HG03571 (cell line): ENCODE measurements around the gene PRIMA1.

Experiments used
- ATAC-seq: cut with Tn5 transposase; IDR thresholded peaks from one replicate; pipeline ENCODE4 v1.9.1; 2021; ENCODE audit not compliant: unreplicated experiment

The PRIMA1 gene

DNA sequence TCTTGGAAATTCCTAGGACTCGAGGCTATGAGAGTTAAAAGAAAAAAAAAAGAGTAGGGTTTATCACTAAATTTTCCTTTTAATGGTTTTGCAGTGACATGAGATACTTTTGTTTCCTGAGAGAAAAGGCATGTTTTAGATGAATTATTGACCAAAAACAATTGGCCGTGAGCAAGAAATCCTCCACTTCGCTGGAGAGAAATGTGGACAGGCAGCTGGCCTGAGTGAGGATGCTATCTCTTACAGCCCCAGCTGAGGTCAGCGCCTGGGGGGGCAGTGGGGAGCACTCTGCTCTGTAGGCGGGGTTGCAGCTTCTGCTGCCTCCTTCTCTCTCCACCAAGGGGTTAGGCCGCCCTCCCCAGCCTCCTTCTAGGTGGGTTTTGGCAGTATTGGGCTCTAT is 54.7 kb downstream of the PRIMA1 start:
- ATAC-seq = no peak

GRCh38 chr14:93733231-93733630 is 55.1 kb downstream of the PRIMA1 start:
- no peak for ATAC-seq

- no peak for ATAC-seq
Observed at GRCh38 chr14:93732524-93732923, 55.8 kb downstream of the PRIMA1 start.

GRCh38 chr14:93731753-93732152 is 56.5 kb downstream of the PRIMA1 start:
- ATAC-seq = no peak

- no peak for ATAC-seq
Observed at GRCh38 chr14:93729993-93730392, 58.3 kb downstream of the PRIMA1 start.

- ATAC-seq = no peak
Observed at GRCh38 chr14:93728651-93729016, 59.7 kb downstream of the PRIMA1 start.

GRCh38 chr14:93727917-93728650 is 60.2 kb downstream of the PRIMA1 start:
- no peak for ATAC-seq

GRCh38 chr14:93727039-93727740 is 61.1 kb downstream of the PRIMA1 start:
- ATAC-seq = no peak

GRCh38 chr14:93725993-93726392 is 62.3 kb downstream of the PRIMA1 start:
- ATAC-seq = no peak

DNA sequence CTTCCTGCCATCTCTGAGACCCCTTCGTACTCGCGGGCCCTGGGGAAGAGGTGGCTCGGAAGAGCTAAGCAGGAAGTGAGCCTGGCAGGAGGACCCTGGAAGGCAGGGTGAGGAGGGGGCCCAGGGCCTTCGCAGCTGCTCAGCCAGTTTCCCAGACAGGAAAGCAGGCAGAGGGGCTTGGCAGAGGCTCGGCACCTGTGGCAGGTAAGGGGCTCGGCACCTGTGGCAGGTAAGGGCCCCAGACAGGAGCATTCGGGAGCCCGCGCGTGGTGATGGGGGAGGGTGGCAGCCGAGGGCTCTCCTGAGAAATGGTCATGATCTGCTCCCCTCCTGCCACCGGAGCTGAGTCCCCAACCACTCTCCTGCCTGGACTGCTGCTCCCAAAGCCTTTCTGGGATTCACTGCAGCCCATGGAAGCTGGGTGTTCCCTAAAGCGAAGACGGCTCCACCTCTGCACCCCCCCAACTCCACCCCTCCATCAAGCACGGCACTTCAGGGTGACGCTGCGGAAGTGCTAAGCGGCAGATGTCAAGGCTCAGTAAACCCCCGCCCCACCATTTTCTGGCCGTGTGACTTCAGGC is 63.2 kb downstream of the PRIMA1 start:
- no peak for ATAC-seq

GRCh38 chr14:93723001-93723400 is 65.3 kb downstream of the PRIMA1 start:
- ATAC-seq = no peak

DNA sequence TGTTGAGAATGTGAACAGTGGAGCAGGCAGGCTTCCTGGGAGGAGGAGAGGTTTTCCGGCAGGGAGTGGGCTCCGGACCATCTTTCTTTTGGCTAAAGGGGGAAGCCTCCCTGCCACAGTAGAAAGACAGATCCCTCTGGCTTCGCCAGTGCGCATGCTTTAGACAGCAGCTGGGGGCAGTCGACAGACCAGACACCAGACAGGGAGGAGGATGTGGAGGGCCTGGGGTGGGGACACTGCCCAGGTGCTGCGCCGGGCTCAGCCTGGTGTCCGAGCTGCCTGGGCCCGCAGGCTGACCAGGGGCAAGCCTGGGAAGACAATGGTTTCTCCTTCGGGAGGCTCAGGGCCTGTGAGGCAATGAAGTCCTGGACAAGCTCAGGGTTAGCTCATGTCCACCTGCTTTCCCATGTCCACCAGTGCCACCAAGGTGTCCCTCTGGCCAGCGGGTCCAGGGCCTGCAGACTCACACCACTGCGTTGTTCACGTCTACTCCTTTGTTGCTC is 67.3 kb downstream of the PRIMA1 start:
- ATAC-seq = no peak

- ATAC-seq = no peak
Observed at GRCh38 chr14:93720076-93720815, 68.0 kb downstream of the PRIMA1 start.

GRCh38 chr14:93719256-93719655 is 69.0 kb downstream of the PRIMA1 start:
- no peak for ATAC-seq

GRCh38 chr14:93717668-93718320 is 70.5 kb downstream of the PRIMA1 start:
- ATAC-seq = no peak

- ATAC-seq = no peak
Observed at GRCh38 chr14:93716746-93717667, 71.3 kb downstream of the PRIMA1 start.

DNA sequence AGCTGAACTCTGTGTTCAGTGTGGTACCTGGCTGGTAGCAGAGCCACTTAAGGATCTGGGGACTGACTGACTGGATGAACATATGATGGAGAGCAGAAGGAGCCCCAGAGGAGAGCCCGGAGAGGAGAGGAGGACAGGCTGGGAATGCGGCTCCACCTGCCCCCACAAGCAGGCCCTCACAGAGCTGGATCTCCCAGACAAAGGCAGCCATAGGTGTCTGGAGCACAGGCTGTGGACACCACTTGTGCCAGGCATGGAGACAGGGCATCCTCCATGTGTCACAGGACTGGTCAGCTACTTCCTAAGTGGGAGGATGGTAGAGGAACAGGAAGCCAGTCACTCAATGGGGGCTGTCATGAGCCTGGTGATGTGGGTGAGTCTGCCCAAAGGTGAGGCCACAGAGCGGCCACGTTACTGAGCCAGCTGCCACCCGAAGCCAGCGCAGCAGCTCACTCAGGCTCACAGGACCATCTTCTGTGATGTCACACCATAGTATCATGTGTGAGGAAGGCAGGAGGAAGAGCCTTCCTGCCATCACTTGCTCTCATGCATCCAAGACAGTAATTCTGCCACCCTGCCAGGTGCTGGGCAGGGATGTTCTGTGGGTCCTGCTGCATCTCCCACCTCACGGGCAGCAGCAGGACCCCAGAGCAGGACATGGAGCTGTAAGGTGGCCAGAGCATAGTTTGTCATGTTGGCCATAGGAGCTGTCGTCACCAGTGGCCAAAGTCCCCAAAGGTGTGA is 72.1 kb downstream of the PRIMA1 start:
- no peak for ATAC-seq

GRCh38 chr14:93715279-93715927 is 72.9 kb downstream of the PRIMA1 start:
- no peak for ATAC-seq

DNA sequence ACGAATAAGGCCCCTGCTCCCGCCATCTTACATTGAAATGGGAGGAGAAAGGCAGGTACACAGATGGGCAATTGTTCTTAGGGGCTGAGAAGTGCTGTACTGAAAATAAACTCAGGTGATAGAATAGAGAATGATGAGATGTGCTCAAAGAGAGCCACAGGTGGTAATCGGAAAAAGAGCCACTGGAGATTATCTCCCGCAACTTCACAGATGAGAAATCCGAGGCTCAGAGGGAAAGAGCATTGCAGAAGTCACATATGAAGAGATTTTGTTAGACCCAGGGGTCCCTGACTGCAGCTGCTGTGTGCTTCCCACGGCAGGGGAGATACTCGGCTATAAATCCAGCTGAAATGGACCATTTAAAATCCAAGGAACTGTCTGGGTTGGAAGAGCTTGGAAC is 73.7 kb downstream of the PRIMA1 start:
- ATAC-seq = no peak
